Measurements from ENCODE around the gene DNAH7.

DNAH7 gene

GRCh38 chr2:196077821-196078220 is 9.2 kb upstream of the DNAH7 start:
- DNase-seq (ENCODE audit: low read depth, low spot score) = no peak

- no peak for DNase-seq (ENCODE audit: low read depth, low spot score)
Measured at GRCh38 chr2:196076778-196077568, 8.3 kb upstream of the DNAH7 start.

- DNase-seq (ENCODE audit: low read depth, low spot score) = no peak
Measured at GRCh38 chr2:196075196-196075595, 6.6 kb upstream of the DNAH7 start.

- DNase-seq (ENCODE audit: low read depth, low spot score) = no peak
Measured at GRCh38 chr2:196074631-196075030, 6.0 kb upstream of the DNAH7 start.

GRCh38 chr2:196073521-196073920 is 4.9 kb upstream of the DNAH7 start:
- DNase-seq (ENCODE audit: low read depth, low spot score) = no peak

GRCh38 chr2:196067088-196067382 is 1.6 kb downstream of the DNAH7 start:
- no peak for DNase-seq (ENCODE audit: low read depth, low spot score)

- DNase-seq (ENCODE audit: low read depth, low spot score) = no peak
Measured at GRCh38 chr2:196066291-196067087, 2.1 kb downstream of the DNAH7 start.

GRCh38 chr2:196063773-196064172 is 4.9 kb downstream of the DNAH7 start:
- DNase-seq (ENCODE audit: low read depth, low spot score) = no peak

GRCh38 chr2:196059491-196059960 is 9.1 kb downstream of the DNAH7 start:
- DNase-seq (ENCODE audit: low read depth, low spot score) = no peak

- no peak for DNase-seq (ENCODE audit: low read depth, low spot score)
Measured at GRCh38 chr2:196054631-196055030, 14.0 kb downstream of the DNAH7 start.

GRCh38 chr2:196046123-196046917 is 22.3 kb downstream of the DNAH7 start:
- DNase-seq (ENCODE audit: low read depth, low spot score) = no peak

GRCh38 chr2:196041786-196042185 is 26.9 kb downstream of the DNAH7 start:
- DNase-seq (ENCODE audit: low read depth, low spot score) = no peak

GRCh38 chr2:196040218-196040617 is 28.4 kb downstream of the DNAH7 start:
- DNase-seq (ENCODE audit: low read depth, low spot score) = no peak

GRCh38 chr2:196036442-196036841 is 32.2 kb downstream of the DNAH7 start:
- no peak for DNase-seq (ENCODE audit: low read depth, low spot score)

- no peak for DNase-seq (ENCODE audit: low read depth, low spot score)
Measured at GRCh38 chr2:196018037-196018436, 50.6 kb downstream of the DNAH7 start.

GRCh38 chr2:196012314-196012713 is 56.3 kb downstream of the DNAH7 start:
- no peak for DNase-seq (ENCODE audit: low read depth, low spot score)

- no peak for DNase-seq (ENCODE audit: low read depth, low spot score)
Measured at GRCh38 chr2:196000551-196000950, 68.1 kb downstream of the DNAH7 start.

- no peak for DNase-seq (ENCODE audit: low read depth, low spot score)
Measured at GRCh38 chr2:195998070-195998469, 70.6 kb downstream of the DNAH7 start.

GRCh38 chr2:195995499-195995898 is 73.1 kb downstream of the DNAH7 start:
- no peak for DNase-seq (ENCODE audit: low read depth, low spot score)

- no peak for DNase-seq (ENCODE audit: low read depth, low spot score)
Measured at GRCh38 chr2:195993623-195994022, 75.0 kb downstream of the DNAH7 start.

- DNase-seq (ENCODE audit: low read depth, low spot score) = no peak
Measured at GRCh38 chr2:195985741-195986140, 82.9 kb downstream of the DNAH7 start.
